CD4-positive, alpha-beta T cell treated with Interferon gamma for 1 hour (primary cell): ENCODE results near the gene CDR2.
A peak's percentile ranks its signal among the peaks of the same experiment; 100 is the strongest.
"Not testable (repeated sequence)": the region's sequence is repeated elsewhere in the genome, so short reads cannot be mapped to it uniquely, and the experiment has no call there.

Experiments used
- DNase-seq: peaks from one replicate; pipeline ENCODE4 v3.0.0-alpha.2; 2020

The CDR2 gene

DNA sequence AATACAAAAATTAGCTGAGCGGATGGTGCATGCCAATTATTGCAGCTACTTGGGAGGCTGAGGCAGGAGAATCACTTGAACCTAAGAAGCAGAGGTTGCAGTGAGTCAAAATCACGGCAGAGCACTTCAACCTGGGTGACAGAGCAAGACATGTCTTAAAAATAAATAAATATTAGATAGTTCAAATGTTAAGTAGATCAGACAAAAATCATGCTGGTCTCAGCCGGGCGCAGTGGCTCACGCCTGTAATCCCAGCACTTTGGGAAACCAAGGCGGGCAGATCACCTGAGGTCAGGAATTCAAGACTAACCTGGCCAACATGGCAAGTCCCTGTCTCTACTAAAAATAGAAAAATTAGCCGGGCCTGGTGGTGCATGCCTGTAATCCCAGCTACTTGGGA lies 73.0 kb downstream of the CDR2 start:
- DNase-seq, result not testable (repeated sequence)

DNA sequence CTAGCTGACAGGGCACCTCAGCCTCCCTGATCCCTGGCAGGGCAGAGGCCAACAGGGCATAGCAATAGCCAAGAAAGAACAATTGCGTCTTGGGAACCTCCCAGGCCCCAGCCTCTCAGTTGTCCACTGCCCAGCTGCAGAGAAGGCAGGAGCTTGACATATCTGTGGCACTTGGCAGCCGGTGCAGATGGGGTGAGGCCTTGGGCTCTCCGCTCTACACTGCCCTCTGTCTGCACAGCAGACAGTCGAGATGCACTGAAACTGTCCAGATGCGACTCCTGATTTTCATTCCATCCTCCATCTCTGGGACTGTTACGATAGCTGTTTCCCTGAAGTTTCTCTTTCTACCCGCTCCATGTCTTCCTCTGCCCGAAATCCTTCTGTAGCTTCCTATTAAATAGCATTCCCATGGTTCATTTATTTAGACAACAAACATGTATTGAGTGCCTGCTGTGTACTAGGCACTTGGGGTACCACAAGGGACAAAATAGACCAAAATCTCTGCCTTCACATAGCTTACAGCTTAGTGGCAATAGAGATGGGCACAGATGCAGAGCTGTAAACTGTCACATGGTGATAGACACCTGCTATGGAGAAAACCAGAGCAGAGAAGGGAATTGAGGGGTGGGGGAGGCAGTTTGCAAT lies 73.9 kb downstream of the CDR2 start:
- peak; percentile 33 for DNase-seq

GRCh38 chr16:22299036-22299435 lies 75.4 kb downstream of the CDR2 start:
- DNase-seq, result no peak

DNA sequence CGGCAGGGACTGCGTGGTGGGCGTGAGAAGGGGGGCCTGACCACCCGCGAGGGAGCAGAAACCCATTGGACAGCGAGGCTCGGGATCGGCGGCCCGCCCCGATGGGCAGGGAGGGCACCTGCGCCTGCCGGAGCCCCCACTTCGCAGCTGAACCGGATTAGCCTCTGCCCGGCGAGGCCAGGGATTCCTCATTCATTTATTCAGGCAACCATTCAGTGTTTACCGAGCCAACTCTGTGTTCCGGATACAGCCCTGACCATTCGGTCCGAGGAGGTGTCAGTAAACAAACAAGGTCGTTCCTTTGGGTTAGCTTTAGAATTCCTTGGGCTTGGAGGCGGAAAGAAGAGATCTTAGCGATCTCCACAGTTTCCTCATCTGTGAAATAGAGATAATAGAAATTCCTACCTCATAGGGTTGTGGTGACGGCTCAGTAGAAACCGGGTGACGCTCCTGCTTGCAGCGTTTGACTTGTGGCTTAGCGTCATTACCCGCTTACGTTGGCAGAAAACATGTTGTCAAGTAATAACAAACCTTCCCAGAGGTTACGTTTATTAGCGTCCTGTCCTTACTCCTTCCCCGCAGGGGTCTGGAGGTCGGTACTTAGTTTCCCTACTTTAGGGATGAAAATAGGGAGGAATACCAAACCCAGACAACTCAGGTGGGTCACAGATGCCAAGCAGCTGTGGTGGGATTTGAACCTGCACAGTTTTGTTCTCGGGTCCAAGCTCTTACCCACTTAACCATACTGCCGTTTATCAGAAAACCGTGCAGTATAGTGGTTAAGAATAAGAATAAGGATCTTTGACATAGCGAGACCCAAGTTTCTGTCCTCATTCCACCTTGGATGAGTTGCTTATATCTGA lies 76.3 kb downstream of the CDR2 start:
- DNase-seq, result peak; percentile 82

GRCh38 chr16:22297114-22297870 lies 77.1 kb downstream of the CDR2 start, which contains the start of gene POLR3E:
POLR3E (plus strand) TSS chr16:22297409; CDS start chr16:22302969, 5,560 bp downstream.
- DNase-seq, result peak; percentile 98

GRCh38 chr16:22296225-22297113 lies 78.0 kb downstream of the CDR2 start:
- DNase-seq, result no peak
